Muscle of arm (tissue), 12 donors: ENCODE measurements around the gene HNF1B. TPM values are rescaled to one million over a fixed set of nuclear protein-coding genes. Genes with fewer than 3 reads are reported as not detected.

Experiments
- polyA plus RNA-seq, 12 donors: library from polyadenylated mRNA; unstranded; fragments of 120-200 nt; gene quantifications; one replicate each; pipeline ENCODE4 v1.2.1, GENCODE V29; 2013; ENCODE audit not compliant: insufficient read length in 12 of 12

The HNF1B gene
- polyA plus RNA-seq, 12 donors: 0.08 to 7.1 (median 0.16) TPM; not detected in 4

Other genes starting within 250 kb of the HNF1B start
- 10 to 100 TPM in 11 of 12 donors, not detected in 1; 21.7 to 39.9 (median 29.4) TPM for gene SYNRG, start 135.6 kb downstream of the HNF1B start, polyA plus RNA-seq
- gene DDX52, start 101.6 kb downstream of the HNF1B start, polyA plus RNA-seq: 10 to 100 TPM in 11 of 12 donors, not detected in 1; 16.9 to 33.9 (median 20.2) TPM
- gene TBC1D3K, start 179.4 kb upstream of the HNF1B start, polyA plus RNA-seq: 1 to 10 TPM in 1 of 12 donors, not detected in 11; 1.5 TPM
- gene TBC1D3L, start 244.0 kb upstream of the HNF1B start, polyA plus RNA-seq: 10 to 100 TPM in 8 of 12 donors, 1 to 10 TPM in 1, not detected in 3; 6.5 to 37.2 (median 18.5) TPM